Activated CD4-positive, alpha-beta T cell treated with anti-CD3 and anti-CD28 coated beads, Interleukin-2, amount 50 U/mL, for 16 hours (primary cell): Measurements from ENCODE around the gene TBCCD1.
A peak's percentile ranks its signal among the peaks of the same experiment; 100 is the strongest.
"Not testable (repeated sequence)": the region's sequence is repeated elsewhere in the genome, so short reads cannot be mapped to it uniquely, and the experiment has no call there.

Source experiments
- DNase-seq: peaks from one replicate; pipeline ENCODE4 v3.0.0-alpha.2; 2020

Gene TBCCD1

GRCh38 chr3:186596568-186597287, 29.6 kb upstream of the TBCCD1 start:
- DNase-seq: no peak

DNA sequence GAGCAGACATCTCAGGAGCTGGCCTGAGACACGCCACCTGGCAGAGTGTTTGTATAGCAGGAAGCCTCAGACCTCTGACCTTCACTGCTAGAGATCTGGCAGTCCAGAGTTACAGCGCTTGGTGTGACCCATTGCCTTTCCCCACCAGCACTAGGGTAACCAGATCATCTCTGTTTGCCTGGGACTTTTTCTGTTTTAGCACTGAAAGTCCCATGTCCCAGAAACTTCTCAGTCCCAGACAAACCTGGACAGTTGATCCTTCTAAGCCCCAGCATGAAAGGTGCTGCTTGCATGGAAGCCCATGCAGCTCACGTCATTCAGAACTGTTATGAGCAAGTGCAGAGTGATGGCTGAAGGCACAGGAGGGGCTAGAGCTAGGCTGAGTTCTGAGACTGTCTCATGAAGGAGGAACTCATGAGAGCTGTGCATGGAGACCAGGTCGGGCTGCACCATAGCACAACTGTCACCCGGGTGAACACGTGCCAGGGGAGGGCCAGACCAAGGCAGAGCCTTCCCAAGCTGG, 27.5 kb upstream of the TBCCD1 start:
- no peak for DNase-seq

DNA sequence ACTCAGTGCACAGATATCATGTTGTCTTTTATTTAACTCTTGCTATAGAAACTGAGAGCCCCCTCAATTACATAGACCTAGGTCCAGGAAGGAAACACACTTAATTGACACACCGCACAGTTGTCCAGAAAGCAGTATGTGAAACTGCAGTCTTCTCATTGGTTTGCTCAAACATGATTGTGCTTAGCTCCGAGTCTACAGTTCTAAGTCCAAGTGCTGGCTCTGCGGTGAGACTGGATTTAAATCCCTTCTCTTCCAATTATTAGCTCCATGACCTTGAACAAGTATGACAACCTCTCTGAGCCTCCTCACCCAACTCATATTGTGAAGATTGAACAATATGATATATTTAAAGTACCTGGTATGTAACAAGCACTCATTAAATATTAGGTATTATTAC, 26.7 kb upstream of the TBCCD1 start:
- no peak for DNase-seq

- DNase-seq: no peak
Measured at GRCh38 chr3:186592682-186593081, 25.5 kb upstream of the TBCCD1 start.

- DNase-seq: no peak
Measured at GRCh38 chr3:186590580-186591295, 23.6 kb upstream of the TBCCD1 start.

GRCh38 chr3:186589856-186590579, 22.9 kb upstream of the TBCCD1 start:
- peak; percentile 43 for DNase-seq

DNA sequence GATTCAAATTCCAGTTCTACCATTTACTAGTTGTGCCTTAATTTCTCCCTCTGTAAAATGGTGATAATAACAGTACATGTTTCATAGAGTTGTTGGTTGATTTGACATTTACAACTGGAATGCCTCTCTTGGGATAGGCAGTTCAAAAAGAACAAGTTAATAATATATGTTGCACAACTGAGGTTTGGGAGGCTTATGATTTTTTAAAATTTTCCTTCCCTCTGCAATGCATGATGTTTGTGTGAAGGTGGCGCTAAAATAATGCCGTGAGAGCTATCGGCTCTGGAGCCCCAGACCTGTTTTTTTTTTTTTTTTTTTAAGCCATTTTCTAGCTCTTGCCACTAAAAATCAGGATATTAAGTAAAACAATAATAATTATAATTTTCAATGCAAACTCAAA, 22.0 kb upstream of the TBCCD1 start:
- DNase-seq: no peak

- DNase-seq: peak; percentile 42
Measured at GRCh38 chr3:186588632-186589031, 21.5 kb upstream of the TBCCD1 start.

- no peak for DNase-seq
Measured at GRCh38 chr3:186587183-186587582, 20.0 kb upstream of the TBCCD1 start.

- DNase-seq: not testable (repeated sequence)
Measured at GRCh38 chr3:186586245-186586644, 19.1 kb upstream of the TBCCD1 start.

DNA sequence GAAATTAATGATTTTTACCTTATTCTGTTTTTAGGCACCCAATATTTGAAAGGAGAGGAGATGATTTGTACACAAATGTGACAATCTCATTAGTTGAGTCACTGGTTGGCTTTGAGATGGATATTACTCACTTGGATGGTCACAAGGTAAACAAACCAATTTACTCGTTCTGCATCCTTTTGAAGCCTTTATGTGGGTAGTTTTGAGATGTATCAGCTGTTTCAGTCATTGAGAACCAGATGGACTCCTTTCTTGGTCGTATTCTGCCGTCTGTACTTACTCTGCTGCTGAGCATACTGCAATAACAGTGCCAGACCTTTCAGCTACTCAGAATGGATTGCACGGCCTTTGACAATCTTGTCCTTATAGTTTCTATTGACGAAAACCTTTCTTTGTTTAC, 16.7 kb upstream of the TBCCD1 start:
- DNase-seq: peak; percentile 42

DNA sequence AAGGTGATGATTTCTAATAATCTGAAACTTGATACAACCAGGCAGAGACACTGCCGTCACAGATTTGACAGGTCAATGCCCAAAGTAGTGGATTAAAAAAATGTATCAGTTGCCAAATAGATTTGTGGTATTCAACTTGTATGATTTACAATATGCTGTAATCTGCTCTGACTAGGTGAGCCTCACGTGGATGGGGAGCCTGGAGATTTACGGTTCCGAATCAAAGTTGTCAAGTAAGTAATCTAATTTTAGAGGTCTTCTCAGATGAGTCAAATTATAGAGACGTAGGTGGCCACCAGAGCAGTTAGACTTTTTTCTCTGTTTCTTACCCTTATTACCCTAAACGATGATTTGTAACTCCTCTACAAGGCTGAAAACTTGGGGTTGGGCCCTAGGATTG, 15.4 kb upstream of the TBCCD1 start:
- no peak for DNase-seq

GRCh38 chr3:186580785-186581184, 13.6 kb upstream of the TBCCD1 start:
- no peak for DNase-seq

DNA sequence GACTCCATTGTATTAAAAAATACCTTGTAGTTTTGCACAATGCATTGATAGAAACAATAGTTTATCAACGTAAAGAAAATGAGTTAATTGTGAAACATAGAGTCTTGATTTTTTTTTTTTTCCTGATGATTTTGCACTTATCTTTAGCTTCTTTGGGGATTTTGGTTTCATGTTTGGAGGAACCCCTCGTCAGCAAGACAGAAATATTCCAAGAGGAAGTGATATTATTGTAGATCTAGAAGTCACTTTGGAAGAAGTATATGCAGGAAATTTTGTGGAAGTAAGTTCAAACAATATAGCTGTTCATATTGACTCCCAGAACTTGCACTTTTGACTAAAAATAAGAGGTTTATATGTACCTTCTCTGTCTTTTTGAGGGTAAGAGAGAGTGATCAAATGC, 10.4 kb upstream of the TBCCD1 start:
- DNase-seq: no peak

DNA sequence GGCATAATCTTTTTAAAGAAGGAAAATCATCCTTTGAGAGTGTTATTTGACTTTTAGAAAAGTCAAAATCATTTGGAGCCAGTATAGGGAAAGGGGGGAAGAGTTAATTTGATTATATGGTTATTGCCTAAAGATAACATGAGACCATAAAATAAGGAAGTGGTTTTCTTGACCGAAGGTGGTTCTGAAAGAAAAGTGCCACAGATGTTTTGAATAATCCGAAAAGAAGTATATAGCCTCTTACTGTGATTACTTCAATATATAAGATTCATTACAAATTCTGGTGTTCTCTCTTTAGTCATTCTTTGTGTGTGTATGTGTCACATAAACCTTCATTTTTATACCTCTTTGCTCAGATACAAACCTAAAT, 4.5 kb upstream of the TBCCD1 start:
- DNase-seq: no peak

DNA sequence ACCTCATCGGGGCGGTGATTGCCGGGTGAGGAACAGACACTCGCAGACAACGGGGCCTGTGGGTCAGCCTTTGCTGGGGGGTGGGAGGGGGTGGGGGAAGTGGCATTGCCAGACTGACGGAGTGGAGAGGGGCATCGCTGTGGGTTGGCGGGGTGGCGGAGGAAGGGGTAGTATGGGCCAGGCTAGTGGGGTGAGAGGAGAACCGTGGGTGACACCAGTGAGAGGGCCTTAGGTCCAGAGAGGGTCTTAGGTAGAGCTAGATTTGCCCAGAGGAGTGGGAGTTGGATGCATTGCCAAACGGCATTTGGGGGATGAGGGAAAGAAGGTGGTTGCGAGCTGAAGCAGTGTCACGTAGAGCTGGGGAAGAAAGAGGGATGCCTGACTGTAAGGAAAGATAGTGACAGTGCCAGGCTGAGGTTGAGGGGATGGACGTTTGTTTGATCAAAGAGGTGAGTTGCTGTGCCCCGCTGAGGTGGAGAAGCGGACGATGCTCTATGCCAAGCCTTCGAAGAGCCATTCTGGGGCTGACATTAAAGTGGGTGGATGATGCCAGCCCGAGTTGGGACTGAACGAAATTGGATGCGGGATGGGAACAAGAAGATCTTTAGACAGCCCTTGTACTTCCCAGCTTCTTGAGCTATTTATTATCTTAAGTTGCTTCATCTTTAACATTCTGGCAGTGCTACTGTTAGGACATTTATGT, 4.0 kb upstream of the TBCCD1 start:
- DNase-seq: no peak

- DNase-seq: peak; percentile 100
Measured at GRCh38 chr3:186570096-186570940, 3.2 kb upstream of the TBCCD1 start, which contains the start of gene DNAJB11. DNAJB11 (plus strand) TSS chr3:186570720; CDS start chr3:186570898, 178 bp downstream.

DNA sequence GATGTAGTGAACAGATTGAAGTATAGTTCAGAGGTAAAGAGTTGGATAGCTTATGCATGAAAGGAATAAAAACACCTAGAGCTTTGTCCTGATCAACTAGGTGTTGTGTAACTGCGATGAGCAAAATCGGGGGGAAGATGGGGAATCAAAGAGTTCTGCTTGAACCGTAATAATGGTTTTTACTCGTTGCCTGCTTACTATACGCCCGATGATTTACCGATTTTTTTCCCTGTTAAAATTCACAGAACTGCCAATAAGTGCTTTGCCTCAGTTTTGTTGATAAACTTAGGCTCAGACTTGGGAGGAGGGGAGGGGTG, 2.6 kb upstream of the TBCCD1 start:
- no peak for DNase-seq

- not testable (repeated sequence) for DNase-seq
Measured at GRCh38 chr3:186569361-186569760, 2.2 kb upstream of the TBCCD1 start.

GRCh38 chr3:186566772-186567071, 417 bp downstream of the TBCCD1 start:
- no peak for DNase-seq

GRCh38 chr3:186564586-186564985, 2.6 kb downstream of the TBCCD1 start:
- no peak for DNase-seq

- DNase-seq: no peak
Measured at GRCh38 chr3:186552408-186553031, 14.6 kb downstream of the TBCCD1 start.
